GM06990 (cell line): ENCODE measurements around the gene MYB.
"Not testable (repeated sequence)": the region's sequence is repeated elsewhere in the genome, so short reads cannot be mapped to it uniquely, and the experiment has no call there.

Experiments
- DNase-seq: peaks from one replicate; pipeline ENCODE4 v3.0.0-alpha.2; 2011; ENCODE audit not compliant: insufficient read length; ENCODE audit errors: extremely low read depth
- H3K27me3 ChIP-seq: replicated peaks from 2 replicates; pipeline ENCODE4 v1.6.0; 2011; ENCODE audit warnings: low read length; ENCODE audit not compliant: control insufficient read depth, insufficient read depth
- H3K36me3 ChIP-seq: 2 replicates; pipeline ENCODE4 v1.5.1; 2011; ENCODE audit warnings: low read length; ENCODE audit not compliant: control insufficient read depth, insufficient read depth
- H3K4me3 ChIP-seq: replicated peaks from 2 replicates; pipeline ENCODE4 v1.5.1; 2011; ENCODE audit warnings: low read depth, mild to moderate bottlenecking, control low read depth, low read length
- CTCF ChIP-seq: IDR thresholded peaks from 2 replicates; pipeline ENCODE4 v1.5.1; 2011; ENCODE audit warnings: low read length, control low read depth, mild to moderate bottlenecking, inconsistent platforms; ENCODE audit not compliant: insufficient read depth, poor library complexity, severe bottlenecking

MYB gene

GRCh38 chr6:135147637-135148592 lies 33.2 kb upstream of the MYB start:
- TF ChIP-seq CTCF, result no peak
- Histone ChIP-seq H3K4me3 (no peak overlapping the region), H3K27me3 (no peaks in the 10 kb centered on the region), H3K36me3 (no peaks in the 10 kb centered on the region)
- no peak for DNase-seq

- Histone ChIP-seq H3K27me3 (no peaks in the 10 kb centered on the region), H3K4me3 (no peak overlapping the region), H3K36me3 (no peaks in the 10 kb centered on the region)
- TF ChIP-seq CTCF, result no peak
- no peak for DNase-seq
These were observed 32.2 kb upstream of the MYB start for GRCh38 chr6:135148889-135149288.

- Histone ChIP-seq H3K36me3 (no peaks in the 10 kb centered on the region), H3K27me3 (no peaks in the 10 kb centered on the region), H3K4me3 (no peak overlapping the region)
- DNase-seq, result no peak
- no peak for TF ChIP-seq CTCF
These were observed 31.7 kb upstream of the MYB start for GRCh38 chr6:135149376-135149775.

GRCh38 chr6:135150481-135150880 lies 30.6 kb upstream of the MYB start:
- H3K27me3 ChIP-seq, DNase-seq, H3K4me3 ChIP-seq, H3K36me3 ChIP-seq: not testable (repeated sequence)

GRCh38 chr6:135154125-135154524 lies 27.0 kb upstream of the MYB start:
- DNase-seq, H3K36me3 ChIP-seq, H3K4me3 ChIP-seq, H3K27me3 ChIP-seq: not testable (repeated sequence)

GRCh38 chr6:135158397-135158796 lies 22.7 kb upstream of the MYB start:
- DNase-seq, result no peak
- no peak for TF ChIP-seq CTCF
- Histone ChIP-seq H3K4me3 (no peak overlapping the region), H3K36me3 (no peaks in the 10 kb centered on the region), H3K27me3 (no peaks in the 10 kb centered on the region)
